22Rv1 (cell line): ENCODE measurements around the gene DHH.

Experiments used
- CTCF ChIP-seq: fragments of 450-650 bp; IDR thresholded peaks from 2 replicates; pipeline ENCODE4 v1.5.1; 2017; ENCODE audit warnings: mild to moderate bottlenecking
- ZFX ChIP-seq: fragments of 450-650 bp; IDR thresholded peaks from 2 replicates; pipeline ENCODE4 v1.6.1; 2017; ENCODE audit warnings: antibody characterized with exemption, borderline replicate concordance

DNA sequence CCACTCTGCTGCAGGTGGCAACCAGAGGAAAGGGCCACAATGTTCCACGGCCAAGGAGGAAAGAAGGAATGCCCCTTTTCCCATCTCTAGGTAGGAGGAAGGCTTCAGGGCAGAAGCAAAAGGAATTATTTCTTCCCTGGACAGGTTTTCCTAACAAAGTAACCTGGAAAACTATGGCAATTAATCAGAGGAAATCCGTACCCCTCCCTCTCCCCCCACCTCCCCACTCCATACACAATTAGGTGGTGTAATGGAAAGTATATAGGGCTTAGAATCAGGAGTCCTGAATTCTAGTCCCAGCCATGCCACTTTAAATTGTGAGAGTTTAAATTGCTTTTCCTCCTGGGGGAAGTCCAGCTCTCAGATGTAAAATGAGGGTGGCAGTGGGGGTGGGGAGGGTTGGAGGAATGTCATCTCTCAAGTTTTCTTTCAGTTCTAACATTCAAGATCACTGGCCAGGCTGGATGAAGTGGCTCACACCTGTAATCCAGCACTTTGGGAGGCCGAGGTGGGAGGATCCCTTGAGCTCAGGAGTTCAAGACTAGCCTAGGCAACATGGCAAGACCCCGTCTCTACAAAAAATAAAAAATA is 1.7 kb downstream of the DHH start:
- TF ChIP-seq CTCF (no peak), ZFX (no peak)
